ENCODE results near the gene CDT1.

GRCh38 chr16:88847654-88848053 lies 44.1 kb downstream of the CDT1 start:
- TF ChIP-seq CTCF (conservative IDR thresholded peaks at IDR 0.05 in 1 of 2, IDR thresholded peaks at IDR 0.05 in 1 of 2; ENCODE audit: low read depth in 1 of 2, low read length in 2 of 2) (no peak), EZH2 (IDR thresholded peaks at IDR 0.05; ENCODE audit: low read length, missing control alignments) (no peak)
